HG03103 (cell line): ENCODE results near the gene CYP2W1.
"Not testable (repeated sequence)": the region's sequence is repeated elsewhere in the genome, so short reads cannot be mapped to it uniquely, and the experiment has no call there.

Experiments used
- ATAC-seq: cut with Tn5 transposase; IDR thresholded peaks from one replicate; pipeline ENCODE4 v1.9.1; 2021; ENCODE audit warnings: low read depth; ENCODE audit not compliant: unreplicated experiment

Gene CYP2W1

DNA sequence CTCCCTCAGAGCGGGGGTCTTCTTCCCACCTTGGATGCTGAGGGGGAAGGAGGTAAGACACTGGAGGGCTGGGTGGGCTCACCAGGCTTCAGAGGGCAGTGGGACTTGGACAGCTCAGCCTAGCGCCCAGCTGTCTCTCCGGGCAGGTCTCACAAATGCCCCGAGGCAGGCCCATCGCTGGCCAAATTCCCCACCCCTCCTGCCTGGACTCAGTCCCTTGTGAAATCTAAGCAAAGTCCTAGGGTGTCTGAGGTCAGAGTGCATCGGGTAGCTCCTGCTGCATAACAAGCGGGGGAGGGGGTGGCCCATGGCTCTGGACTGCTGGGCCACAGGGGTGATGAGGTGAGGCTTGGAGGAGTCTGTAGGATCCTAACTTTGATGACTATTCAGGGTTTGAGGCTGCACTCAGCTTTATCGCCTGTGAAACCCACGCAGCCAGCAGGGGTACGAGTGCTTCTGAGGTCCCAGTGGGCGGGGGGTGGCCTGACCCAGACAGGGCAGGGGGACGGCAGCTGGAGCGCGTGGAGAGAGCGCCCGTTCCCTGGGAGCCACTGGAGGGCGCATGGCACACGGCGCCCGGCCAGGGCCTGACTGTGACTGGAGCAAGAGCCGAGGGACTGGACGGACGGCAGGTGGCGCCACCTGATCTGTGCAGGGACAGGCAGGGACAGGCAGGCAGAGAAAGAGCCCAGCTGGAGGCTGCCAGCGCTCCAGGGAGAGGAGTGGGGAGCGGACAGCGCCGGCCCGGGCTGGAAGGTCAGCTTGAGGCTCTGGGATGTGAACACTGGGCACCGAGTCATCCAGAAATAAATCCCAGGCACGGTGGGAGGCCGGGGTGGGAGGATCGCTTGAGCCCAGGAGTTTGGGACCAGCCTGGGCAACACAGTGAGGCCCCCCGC, 10.0 kb downstream of the CYP2W1 start:
- peak; percentile 81 for ATAC-seq

- ATAC-seq = no peak
Measured at GRCh38 chr7:994592-995308, 11.8 kb downstream of the CYP2W1 start.

DNA sequence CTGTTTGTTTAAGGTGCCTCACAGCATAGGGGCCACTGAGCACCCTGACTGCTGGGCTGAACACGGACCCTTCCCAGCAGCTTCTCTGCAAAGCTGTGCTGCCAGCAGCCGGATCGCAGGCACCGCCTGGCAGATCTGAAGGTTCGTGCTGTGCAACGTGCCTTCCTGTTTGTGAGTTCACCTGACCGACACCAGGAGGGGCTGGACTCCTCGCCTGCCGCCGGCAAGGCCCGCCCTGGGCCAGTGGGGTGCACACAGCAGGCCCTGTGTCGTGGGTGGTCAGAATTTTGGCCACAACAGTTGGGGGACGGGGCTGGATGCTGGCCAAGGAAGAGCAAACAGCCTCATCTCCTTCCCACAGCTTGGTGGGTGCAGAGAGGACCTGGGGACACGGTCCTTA, 12.6 kb downstream of the CYP2W1 start:
- no peak for ATAC-seq

DNA sequence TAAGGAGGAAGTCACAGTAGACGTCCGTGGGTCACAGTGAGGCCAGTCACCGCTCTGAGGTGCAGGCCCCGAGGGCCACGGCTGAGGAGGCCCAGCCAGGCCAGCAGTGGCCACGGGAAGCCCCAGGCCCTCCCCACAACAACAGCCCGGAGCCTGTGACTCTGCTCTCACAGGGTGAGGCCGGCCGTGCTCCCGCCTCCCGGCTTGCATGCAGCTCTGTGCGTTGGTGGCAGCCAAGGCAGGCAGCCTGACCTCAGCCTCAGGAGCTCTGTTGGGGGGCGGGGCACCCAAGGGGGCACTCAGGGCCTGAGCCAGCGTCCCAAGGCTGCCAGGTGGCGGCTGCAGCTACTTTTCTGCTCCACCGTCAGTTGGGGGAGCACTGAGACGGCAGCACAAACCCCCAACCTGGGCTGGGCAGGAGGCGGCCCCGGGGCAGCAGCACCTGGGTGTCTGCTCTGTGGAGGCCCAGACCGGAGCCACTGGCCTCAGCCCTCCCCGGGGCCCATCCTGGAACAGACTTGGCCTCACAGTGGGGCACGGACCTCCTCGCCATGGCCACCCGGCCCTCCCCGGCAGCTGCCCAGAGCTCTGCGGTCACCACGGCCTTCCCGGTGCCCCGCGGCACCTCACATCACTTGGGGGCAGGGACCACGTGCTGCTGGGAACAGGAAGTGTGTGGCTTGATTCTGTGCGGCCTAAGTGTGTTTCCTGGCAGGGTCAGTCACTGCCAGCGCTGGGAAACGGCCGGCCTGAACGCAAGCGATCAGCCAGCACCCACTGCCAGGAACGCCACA, 13.3 kb downstream of the CYP2W1 start:
- no peak for ATAC-seq

DNA sequence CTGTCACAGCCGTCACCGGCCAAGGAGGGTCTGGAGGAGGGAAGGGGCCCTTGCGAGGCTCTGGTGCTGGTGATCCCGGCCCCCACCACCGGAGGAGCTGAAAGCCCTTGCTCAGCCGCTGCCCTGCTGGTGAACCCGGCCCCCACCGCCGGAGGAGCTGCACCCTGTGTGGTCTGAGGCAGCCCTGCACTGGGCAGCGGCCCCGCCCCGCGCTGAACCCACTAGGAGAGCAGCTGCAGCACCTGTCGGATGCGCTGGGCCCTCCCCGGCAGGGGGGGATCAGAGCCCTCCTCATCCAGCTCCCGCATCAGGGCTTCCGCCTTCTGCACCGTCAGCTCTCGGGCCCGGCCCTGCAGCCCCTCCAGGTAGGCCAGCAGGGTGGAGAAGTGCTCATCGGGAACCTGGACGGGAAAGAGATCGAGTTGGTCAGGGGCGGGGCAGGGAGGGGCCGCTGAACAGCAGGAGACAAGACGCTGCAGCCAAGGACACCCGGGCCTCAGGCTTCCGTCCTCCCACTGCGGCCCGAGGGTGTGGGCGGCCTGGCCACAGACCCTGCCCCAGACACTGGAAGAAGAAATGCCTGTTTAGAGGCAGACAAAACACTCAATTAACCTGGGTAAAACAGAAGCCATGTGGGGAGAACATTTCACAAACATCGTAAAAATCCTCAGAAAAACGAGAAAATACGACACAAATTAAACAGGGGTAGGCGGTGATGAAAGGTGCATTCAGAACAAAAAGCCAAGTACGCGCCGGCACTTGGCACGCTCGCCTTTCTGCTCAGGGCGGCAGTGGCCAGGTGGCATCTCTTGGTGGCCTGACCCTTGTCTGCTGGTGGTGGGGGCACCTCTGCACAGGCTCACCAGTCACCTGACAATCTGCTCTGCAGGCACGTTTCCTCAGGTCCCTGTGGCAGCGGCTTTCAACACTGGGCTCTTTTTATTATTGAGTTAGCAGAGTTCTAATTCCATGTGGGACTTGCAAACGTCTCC, 14.7 kb downstream of the CYP2W1 start:
- ATAC-seq = no peak

DNA sequence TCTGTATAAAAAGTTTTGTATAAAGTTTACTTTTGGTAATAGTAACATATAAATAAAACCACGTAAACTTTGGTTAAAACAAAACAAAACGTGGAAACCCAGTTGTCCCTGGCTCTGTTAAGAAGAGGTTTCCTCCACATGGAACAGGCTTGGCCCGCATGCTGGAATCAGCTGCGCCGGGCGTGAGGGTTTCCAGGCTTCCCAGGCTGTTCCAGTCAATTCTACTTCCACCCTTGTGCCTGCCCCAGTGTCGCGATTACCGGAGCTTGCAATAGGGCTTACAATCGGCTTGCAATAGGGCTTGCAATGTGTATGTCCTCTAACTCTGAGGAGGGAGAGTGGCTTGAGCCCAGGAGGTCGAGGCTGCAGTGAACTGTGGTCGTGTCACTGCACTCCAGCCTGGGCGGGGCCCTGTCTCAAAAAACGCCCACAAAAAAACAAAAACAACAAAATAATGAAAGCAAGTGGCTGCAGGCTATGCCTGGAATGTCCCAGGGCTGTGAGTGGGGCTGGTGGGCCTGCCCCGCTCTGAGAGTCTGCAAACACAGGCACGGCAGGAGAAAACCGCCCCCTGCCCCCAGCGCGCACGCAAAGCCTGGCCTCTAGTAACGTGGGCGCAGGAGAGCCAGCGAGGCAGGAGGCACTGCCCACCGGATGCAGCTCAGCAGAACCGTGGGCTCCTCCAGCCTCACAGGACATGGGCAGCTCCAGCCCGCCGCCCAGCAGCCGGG, 16.3 kb downstream of the CYP2W1 start:
- ATAC-seq = no peak

GRCh38 chr7:999941-1000935, 17.3 kb downstream of the CYP2W1 start:
- ATAC-seq = no peak

GRCh38 chr7:1001069-1001770, 18.2 kb downstream of the CYP2W1 start:
- ATAC-seq = not testable (repeated sequence)

GRCh38 chr7:1002026-1002425, 19.0 kb downstream of the CYP2W1 start:
- not testable (repeated sequence) for ATAC-seq

GRCh38 chr7:1002445-1002844, 19.5 kb downstream of the CYP2W1 start:
- not testable (repeated sequence) for ATAC-seq

DNA sequence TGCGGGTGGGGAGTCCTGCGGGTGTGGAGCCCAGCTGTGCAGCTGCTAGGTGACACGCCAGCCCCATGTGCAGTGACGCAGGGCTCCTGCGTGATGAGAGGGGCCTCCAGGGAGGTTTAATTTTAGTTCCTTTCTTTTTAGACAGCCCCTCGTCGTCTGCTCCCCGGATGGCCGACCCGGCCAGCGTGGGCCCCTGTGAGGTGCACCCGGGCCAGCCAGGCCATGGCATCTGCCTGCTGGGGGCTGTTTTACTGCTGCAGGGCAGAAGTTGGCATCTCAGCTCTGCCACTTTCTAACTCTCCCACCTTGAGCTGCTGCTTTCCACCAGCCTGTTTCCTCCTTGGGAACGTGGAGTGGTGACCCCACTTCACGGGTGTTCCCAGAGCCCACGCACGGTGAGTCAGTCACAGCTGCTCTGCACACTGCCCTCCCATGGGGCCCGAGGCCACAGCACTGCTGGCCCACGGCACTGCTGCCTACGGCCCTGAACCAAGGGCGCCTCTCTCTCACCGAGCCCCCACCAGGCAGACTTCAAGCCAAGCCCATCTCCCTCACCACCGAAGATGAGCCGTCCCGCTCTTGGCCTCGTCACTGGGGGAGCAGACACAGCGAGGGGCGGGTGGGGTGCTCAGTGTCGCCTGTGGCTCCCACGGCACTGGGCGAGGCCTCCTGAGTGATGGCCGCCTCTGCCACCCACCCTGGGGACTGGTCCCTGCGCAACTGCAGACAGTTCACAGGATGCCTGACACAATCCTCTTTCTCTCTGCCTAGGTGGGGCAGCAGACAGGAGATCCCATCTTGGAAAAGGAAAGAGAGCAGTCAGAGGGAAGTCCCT, 21.3 kb downstream of the CYP2W1 start:
- ATAC-seq = no peak

- ATAC-seq = no peak
Measured at GRCh38 chr7:1005303-1005702, 22.3 kb downstream of the CYP2W1 start.

- ATAC-seq = no peak
Measured at GRCh38 chr7:1007901-1008300, 24.9 kb downstream of the CYP2W1 start.

DNA sequence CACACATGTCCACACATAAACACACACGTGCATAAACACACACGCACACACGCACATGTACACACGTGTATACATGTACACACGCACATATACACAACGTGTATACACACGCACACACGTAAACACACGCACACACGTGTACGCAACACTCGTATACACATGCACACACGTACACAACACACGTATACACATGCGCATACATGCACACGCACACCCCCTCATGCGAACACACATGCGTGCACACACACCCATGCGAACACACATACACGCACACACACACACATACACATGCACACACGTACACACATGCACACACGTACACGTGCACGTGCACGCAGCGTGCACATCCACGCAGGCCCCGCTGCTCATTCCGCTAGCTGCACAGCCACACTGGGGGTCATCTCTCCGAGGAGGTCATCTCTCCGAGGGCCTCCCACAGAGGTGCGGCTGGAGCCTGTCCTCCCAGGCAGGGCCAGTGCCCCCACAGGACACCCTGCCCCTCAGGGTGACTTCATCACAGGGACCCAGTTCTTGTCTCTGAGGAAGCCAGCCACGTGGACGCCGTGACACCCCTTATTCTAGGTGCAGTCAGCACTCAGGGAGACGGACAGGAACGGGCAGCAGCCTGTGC, 25.9 kb downstream of the CYP2W1 start:
- ATAC-seq = no peak

DNA sequence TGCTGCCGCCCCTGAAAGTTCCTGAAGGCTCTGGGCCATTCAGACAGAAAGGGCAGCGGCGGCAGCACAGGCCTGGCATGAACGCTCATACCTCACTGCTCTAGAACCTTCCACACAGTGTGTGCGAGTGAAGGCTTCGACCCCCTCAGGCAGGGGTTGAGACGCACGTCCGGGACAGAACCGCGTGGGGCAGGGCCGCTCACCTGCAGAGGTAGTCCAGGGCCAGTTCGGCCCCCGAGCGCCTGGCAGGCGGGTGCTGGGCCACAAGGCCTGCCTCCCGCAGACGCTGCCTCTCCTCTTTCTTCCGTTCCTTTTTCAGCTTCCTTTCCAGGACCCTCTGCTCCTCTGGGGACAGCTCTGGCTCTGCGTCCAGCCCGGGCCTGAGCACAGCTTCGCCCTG, 26.8 kb downstream of the CYP2W1 start:
- ATAC-seq = no peak

DNA sequence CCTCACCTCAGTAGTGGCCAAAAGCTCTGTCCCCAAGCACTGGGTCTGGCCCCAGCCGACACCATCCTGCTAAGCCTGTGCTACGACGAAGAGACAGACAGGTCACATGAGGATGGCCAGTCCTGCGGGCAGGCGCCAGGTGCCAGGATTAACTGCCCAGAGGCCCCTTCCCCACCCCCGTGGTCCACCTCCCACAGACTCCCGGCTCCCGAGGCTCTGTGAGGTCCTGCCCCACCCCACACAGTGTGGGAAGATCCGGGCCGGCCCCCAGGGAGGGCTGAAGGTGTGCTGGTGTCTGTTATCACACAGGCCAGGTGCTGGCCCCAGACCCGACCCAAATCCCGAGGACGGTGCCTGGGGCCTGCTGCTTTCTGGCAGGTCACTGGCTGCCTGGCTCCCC, 27.2 kb downstream of the CYP2W1 start:
- no peak for ATAC-seq
